ENCODE measurements around the gene ZCWPW1. TPM values are rescaled to one million over a fixed set of nuclear protein-coding genes. Genes with fewer than 3 reads are reported as not detected.
"Not testable (repeated sequence)": the region's sequence is repeated elsewhere in the genome, so short reads cannot be mapped to it uniquely, and the experiment has no call there.

ZCWPW1 gene
- polyA plus RNA-seq, 2 donors = 2.2 to 2.8 TPM

DNA sequence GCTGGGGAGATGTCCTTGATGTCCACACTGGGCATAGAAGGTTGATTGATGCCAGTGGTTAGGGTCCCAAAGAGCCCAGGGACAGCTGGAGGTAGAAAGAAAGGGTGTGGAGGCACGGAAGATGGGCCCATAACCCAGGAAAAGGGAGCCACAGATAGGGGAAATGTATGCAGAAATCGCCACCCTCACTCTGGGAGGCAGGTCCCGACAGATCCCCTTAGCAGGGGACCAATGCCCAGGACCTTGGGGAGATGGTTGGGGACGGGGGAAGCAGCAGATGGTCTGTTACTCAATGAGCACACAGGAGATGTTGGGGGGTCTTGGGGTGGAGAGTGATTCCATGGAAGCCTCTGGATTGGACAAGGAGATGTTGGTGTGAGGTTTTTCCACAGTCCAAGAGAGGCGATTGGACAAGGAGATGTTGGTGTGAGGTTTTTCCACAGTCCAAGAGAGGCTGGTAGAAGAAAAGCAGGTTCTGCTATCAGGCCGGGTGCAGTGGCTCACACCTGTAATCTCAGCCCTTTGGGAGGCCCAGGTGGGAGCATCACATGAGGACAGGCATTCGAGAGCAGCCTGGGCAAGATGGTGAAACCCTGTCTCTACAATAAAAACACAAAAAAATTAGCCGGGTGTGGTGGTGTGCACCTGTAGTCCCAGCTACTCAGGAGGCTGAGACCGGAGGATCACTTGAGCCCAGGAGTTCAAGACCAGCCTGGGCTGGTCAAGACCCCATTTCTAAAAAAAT is 14.8 kb upstream of the ZCWPW1 start:
- Histone ChIP-seq H3K36me3 (ENCODE audit: control insufficient read depth in 2 of 2, insufficient read depth in 2 of 2, low read length in 1 of 2) (no peaks in the 10 kb centered on the region), H3K4me3 (ENCODE audit: low read depth in 1 of 2, low read length in 2 of 2) (no peak overlapping the region), H3K4me1 (ENCODE audit: control insufficient read depth in 2 of 2, insufficient read depth in 2 of 2, low read length in 1 of 2) (no peaks in the 10 kb centered on the region), H3K27ac (ENCODE audit: low read depth in 2 of 2, low read length in 1 of 2) (no peak overlapping the region), H3K9me3 (ENCODE audit: control insufficient read depth in 2 of 2, insufficient read depth in 1 of 2, low read depth in 1 of 2, low read length in 1 of 2) (no peaks in the 10 kb centered on the region), H3K27me3 (ENCODE audit: control insufficient read depth in 1 of 2, insufficient read depth in 2 of 2, low read length in 2 of 2) (no peaks in the 10 kb centered on the region)
- WGBS, 2 donors = 89 to 93% methylated on average over 9 of the region's 9 CpGs

DNA sequence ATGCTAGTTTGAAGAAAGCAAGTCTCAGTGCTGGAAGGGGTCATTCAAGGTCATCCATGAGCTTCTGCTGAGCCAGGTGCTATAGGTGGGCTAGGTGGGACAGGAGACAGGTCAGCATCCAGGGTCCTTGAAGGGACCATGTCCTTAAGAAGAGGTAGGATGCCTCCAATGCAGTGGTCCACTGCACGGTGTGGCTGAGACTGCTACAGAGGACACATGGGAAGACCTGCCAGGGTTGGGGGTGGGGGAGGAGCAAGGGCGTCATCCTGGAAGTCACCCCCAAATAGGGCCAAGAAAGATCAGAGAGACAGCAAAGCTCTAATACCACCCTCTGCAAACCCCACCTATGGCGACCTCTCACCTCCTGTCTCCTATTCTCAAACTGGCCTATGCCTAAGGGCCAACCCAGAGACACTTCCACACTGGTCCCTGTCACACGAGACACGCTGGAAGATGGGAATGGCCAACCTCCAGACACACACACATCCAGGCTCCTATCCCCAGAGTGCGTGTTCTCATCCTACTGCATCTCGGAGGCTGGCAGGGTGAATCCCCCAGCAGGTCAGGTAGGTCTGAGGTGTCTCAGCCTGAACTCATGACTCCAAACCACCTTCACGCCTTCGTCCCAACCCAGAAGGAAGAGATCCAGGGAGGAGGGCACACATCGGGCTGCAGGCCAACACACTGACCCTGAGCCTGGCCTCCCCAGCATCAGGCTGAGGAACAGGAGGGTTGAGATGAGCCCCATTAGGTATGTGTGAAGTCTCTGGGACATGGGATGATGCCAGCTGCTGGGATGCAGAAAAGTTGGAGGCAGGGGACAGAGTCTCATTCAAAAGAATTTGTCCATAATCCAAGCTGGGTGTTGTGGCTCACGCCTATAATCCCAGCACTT is 13.4 kb upstream of the ZCWPW1 start:
- H3K4me3 ChIP-seq (ENCODE audit: low read depth in 1 of 2, low read length in 2 of 2) = no peak overlapping the region

DNA sequence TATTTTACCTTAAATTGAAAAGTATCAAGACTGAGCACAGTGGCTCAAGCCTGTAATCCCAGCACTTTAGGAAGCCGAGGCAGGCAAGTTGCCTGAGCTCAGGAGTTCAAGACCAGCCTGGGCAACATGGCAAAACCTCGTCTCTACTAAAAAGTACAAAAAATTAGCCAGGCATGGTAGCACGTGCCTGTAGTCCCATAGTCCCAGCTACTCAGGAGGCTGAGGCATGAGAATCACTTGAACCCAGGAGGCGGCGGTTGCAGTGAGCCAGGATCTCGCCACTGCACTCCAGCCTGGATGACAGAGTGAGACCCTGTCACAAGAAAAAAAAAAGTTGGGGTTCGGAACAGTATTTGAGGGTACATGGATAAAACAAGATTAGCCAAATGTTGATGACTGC is 10.7 kb upstream of the ZCWPW1 start:
- H3K4me1 ChIP-seq (ENCODE audit: control insufficient read depth in 2 of 2, insufficient read depth in 2 of 2, low read length in 1 of 2); H3K36me3 ChIP-seq (ENCODE audit: control insufficient read depth in 2 of 2, insufficient read depth in 2 of 2, low read length in 1 of 2); H3K4me3 ChIP-seq (ENCODE audit: low read depth in 1 of 2, low read length in 2 of 2); H3K9me3 ChIP-seq (ENCODE audit: control insufficient read depth in 2 of 2, insufficient read depth in 1 of 2, low read depth in 1 of 2, low read length in 1 of 2); H3K27me3 ChIP-seq (ENCODE audit: control insufficient read depth in 1 of 2, insufficient read depth in 2 of 2, low read length in 2 of 2); H3K27ac ChIP-seq (ENCODE audit: low read depth in 2 of 2, low read length in 1 of 2): not testable (repeated sequence)
- WGBS, 2 donors = 85 to 89% methylated on average over 7 of the region's 7 CpGs

More for the DNA sequence above, 13.4 kb upstream of the ZCWPW1 start:
- H3K36me3 ChIP-seq (ENCODE audit: control insufficient read depth in 2 of 2, insufficient read depth in 2 of 2, low read length in 1 of 2) = no peaks in the 10 kb centered on the region
- H3K27ac ChIP-seq (ENCODE audit: low read depth in 2 of 2, low read length in 1 of 2) = no peak overlapping the region
- H3K27me3 ChIP-seq (ENCODE audit: control insufficient read depth in 1 of 2, insufficient read depth in 2 of 2, low read length in 2 of 2) = no peaks in the 10 kb centered on the region
- 89 to 90% methylated on average over 11 of the region's 11 CpGs for whole genome bisulfite sequencing, 2 donors
- H3K4me1 ChIP-seq (ENCODE audit: control insufficient read depth in 2 of 2, insufficient read depth in 2 of 2, low read length in 1 of 2) = no peaks in the 10 kb centered on the region
- no peaks in the 10 kb centered on the region for H3K9me3 ChIP-seq (ENCODE audit: control insufficient read depth in 2 of 2, insufficient read depth in 1 of 2, low read depth in 1 of 2, low read length in 1 of 2)

DNA sequence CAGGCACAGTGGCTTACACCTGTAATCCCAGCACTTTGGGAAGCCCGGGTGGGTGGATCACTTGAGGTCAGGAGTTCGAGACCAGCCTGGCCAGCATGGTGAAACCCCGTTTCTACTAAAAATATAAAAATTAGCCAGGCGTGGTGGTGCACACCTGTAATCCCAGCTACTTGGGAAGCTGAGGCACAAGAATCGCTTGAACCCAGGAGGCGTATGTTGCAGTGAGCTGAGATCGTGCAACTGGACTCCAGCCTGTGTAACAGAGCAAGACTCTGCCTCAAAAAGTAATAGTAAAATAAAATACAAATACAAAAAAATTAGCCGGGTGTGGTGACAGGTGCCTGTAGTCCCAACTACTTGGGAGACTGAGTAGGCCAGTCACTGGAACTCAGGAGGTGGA is 10.2 kb upstream of the ZCWPW1 start:
- not testable (repeated sequence) for H3K27ac ChIP-seq (ENCODE audit: low read depth in 2 of 2, low read length in 1 of 2); H3K4me3 ChIP-seq (ENCODE audit: low read depth in 1 of 2, low read length in 2 of 2); H3K27me3 ChIP-seq (ENCODE audit: control insufficient read depth in 1 of 2, insufficient read depth in 2 of 2, low read length in 2 of 2); H3K9me3 ChIP-seq (ENCODE audit: control insufficient read depth in 2 of 2, insufficient read depth in 1 of 2, low read depth in 1 of 2, low read length in 1 of 2); H3K4me1 ChIP-seq (ENCODE audit: control insufficient read depth in 2 of 2, insufficient read depth in 2 of 2, low read length in 1 of 2); H3K36me3 ChIP-seq (ENCODE audit: control insufficient read depth in 2 of 2, insufficient read depth in 2 of 2, low read length in 1 of 2)
- 92 to 93% methylated on average over 8 of the region's 8 CpGs for WGBS, 2 donors

DNA sequence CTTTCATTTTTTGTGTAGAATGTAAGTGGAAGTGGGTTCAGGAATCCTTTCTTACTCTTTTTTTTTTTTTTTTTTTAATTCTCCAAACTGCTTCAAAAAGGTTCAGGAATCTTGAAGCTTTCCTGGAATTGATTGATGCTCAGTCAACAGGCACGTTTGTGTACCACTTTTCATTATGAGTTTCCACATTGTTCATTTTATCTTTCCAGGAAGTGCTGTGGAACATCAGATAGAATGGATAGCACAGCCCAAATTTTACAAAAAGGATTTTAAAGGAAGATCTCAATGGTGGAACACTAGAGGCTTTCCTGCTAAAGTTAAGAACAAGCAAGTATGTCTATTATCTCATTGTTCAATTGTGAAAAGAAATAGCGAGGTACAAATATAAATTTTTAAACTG is 9.7 kb upstream of the ZCWPW1 start:
- Histone ChIP-seq H3K9me3 (ENCODE audit: control insufficient read depth in 2 of 2, insufficient read depth in 1 of 2, low read depth in 1 of 2, low read length in 1 of 2) (no peaks in the 10 kb centered on the region), H3K27ac (ENCODE audit: low read depth in 2 of 2, low read length in 1 of 2) (no peak overlapping the region), H3K27me3 (ENCODE audit: control insufficient read depth in 1 of 2, insufficient read depth in 2 of 2, low read length in 2 of 2) (no peaks in the 10 kb centered on the region), H3K4me1 (ENCODE audit: control insufficient read depth in 2 of 2, insufficient read depth in 2 of 2, low read length in 1 of 2) (peaks cover under 1 to 5% of the 10 kb centered on the region in 2 donors), H3K36me3 (ENCODE audit: control insufficient read depth in 2 of 2, insufficient read depth in 2 of 2, low read length in 1 of 2) (peaks cover 5 to 9% of the 10 kb centered on the region in 2 donors), H3K4me3 (ENCODE audit: low read depth in 1 of 2, low read length in 2 of 2) (no peak overlapping the region)
- 53 to 57% methylated on average over 2 of the region's 2 CpGs for WGBS, 2 donors

DNA sequence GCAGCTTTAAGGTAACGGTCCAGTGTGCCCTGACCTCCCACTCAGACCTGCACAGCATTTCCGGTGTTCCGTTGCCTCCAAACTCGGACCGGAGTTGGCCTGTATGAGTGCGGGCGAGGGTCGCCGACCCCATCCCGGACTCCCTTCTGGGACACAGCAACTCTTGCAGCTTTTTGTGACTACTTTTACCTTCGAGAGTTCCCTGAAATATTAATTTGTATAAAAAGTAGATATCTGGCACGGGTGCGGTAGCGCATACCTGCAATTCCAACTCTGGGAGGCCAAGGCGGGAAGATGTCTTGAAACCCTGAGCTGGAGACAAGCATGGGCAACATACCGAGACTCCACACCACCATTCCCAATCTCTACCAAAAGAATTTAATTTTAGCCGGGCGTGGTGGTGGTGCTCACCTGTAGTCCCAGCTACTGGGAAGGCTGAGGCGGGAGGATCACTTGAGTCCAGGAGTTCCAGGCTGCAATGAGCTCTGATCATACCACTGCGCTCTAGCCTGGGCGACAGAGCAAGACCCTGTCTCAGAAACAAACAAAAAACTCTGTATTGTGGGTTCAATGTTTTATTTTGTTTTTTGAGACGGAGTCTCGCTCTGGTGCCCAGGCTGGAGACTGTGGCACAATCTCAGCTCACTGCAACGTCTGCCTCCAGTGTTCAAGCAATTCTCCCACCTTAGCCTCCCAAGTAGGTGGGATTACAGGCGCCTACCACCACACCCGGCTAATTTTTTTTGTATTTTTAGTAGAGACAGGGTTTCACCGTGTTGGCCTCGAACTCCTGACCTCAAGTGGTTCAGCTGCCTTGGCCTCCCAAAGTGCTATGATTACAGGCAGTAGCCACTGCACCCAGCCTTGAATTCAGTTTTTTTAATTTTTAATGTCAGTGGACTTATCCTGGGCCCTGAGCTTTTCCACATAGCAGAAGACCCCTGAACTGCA is 8.9 kb upstream of the ZCWPW1 start:
- no peaks in the 10 kb centered on the region for H3K9me3 ChIP-seq (ENCODE audit: control insufficient read depth in 2 of 2, insufficient read depth in 1 of 2, low read depth in 1 of 2, low read length in 1 of 2)
- peak overlapping the region in 1 of 2 donors; percentile 36 for H3K27ac ChIP-seq (ENCODE audit: low read depth in 2 of 2, low read length in 1 of 2)
- no peak overlapping the region for H3K4me3 ChIP-seq (ENCODE audit: low read depth in 1 of 2, low read length in 2 of 2)
- H3K36me3 ChIP-seq (ENCODE audit: control insufficient read depth in 2 of 2, insufficient read depth in 2 of 2, low read length in 1 of 2) = peaks cover 5 to 14% of the 10 kb centered on the region in 2 donors
- WGBS, 2 donors = 90 to 92% methylated on average over 28 of the region's 28 CpGs
- H3K27me3 ChIP-seq (ENCODE audit: control insufficient read depth in 1 of 2, insufficient read depth in 2 of 2, low read length in 2 of 2) = no peaks in the 10 kb centered on the region
- peaks cover 3 to 8% of the 10 kb centered on the region in 2 donors for H3K4me1 ChIP-seq (ENCODE audit: control insufficient read depth in 2 of 2, insufficient read depth in 2 of 2, low read length in 1 of 2)

DNA sequence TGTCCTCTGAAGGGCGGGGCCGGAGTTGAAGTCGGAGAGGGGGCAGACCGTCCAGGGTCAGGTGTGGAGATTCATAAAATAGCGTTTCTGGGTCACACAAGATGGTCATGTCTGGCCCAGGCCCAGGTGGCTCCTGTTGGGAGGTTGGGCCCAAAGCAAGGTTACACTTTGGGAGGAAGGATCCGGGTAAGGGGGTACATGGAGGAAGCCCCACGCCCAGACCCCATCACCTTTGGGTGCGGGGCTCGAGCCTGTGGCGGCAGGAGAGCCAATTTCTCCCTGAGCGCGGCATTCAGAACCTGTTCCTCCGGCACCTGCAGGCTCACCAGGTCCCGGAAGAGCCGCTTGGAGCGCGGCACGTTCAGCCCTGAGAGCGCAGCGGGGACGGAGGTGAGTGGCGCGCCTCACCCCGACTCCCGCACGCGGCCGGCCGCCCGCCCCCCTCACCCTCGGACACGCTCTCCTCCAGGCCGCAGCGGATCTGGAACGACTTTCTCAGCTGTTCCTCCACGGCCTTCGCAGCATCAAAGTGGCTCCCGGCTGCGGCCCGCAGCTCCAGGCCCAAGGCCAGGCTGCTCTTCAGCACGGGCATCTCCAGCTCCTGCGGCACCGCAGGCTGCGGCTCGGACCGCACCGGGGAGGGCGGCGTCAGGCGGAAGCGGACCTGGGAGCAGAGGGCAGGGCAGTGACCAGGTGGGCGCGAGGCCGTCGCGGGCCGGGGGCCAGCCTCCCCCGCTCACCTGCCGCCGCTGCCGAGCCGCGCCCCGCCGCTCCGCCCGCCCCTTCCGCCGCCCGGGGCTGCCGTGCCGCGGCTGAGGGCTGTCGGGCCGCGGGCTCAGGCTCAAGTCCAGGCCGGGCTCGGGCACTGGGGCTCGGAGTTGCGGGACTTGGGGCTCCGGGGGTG is 7.2 kb upstream of the ZCWPW1 start:
- H3K27me3 ChIP-seq (ENCODE audit: control insufficient read depth in 1 of 2, insufficient read depth in 2 of 2, low read length in 2 of 2) = no peaks in the 10 kb centered on the region
- WGBS, 2 donors = 1% methylated on average over 64 to 81 of the region's 81 CpGs
- H3K4me3 ChIP-seq (ENCODE audit: low read depth in 1 of 2, low read length in 2 of 2) = peak overlapping the region; percentile 93 to 98
- peaks cover 5 to 14% of the 10 kb centered on the region in 2 donors for H3K36me3 ChIP-seq (ENCODE audit: control insufficient read depth in 2 of 2, insufficient read depth in 2 of 2, low read length in 1 of 2)
- peak overlapping the region; percentile 97 to 99 for H3K27ac ChIP-seq (ENCODE audit: low read depth in 2 of 2, low read length in 1 of 2)
- no peaks in the 10 kb centered on the region for H3K9me3 ChIP-seq (ENCODE audit: control insufficient read depth in 2 of 2, insufficient read depth in 1 of 2, low read depth in 1 of 2, low read length in 1 of 2)
- peaks cover 11 to 18% of the 10 kb centered on the region in 2 donors for H3K4me1 ChIP-seq (ENCODE audit: control insufficient read depth in 2 of 2, insufficient read depth in 2 of 2, low read length in 1 of 2)

DNA sequence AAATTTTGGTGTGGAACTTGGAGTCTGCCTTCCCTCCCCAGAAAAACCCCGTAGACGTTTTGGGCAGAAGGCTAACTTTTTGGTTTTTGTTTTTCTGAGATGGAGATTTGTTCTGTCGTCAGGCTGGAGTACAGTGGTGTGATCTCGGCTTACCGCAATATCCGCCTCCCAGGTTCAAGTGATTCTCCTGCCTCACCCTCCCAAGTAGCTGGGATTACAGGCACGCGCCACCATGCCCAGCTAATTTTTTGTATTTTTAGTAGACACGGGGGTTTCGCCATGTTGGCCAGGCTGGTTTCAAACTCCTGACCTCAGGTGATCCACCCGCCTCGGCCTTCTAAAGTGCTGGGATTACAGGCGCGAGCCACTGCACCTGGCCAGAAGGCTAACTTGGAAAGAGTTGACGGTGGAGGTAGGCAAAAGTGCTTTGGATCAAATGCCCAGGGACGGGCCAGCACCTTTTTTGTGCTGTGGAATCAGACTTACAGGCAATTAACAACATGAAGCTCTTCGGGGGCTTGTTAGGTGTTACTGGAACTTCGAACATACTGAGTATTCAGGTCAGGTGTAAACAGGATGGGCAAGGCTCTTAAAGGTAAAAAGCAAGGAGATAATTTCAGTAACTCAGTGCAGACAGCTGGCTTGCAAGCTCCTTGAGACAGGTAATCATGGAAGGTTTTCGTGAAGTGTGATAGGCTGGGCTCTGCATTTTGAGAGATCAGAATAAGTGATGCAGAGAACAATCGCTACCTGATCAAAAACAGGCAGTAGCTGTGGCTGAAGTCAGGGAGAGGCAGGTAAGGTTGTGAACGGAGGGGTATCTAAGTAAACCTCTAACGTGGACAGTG is 6.0 kb upstream of the ZCWPW1 start:
- H3K4me1 ChIP-seq (ENCODE audit: control insufficient read depth in 2 of 2, insufficient read depth in 2 of 2, low read length in 1 of 2) = peaks cover 11 to 20% of the 10 kb centered on the region in 2 donors
- H3K27me3 ChIP-seq (ENCODE audit: control insufficient read depth in 1 of 2, insufficient read depth in 2 of 2, low read length in 2 of 2) = no peaks in the 10 kb centered on the region
- H3K4me3 ChIP-seq (ENCODE audit: low read depth in 1 of 2, low read length in 2 of 2) = peak overlapping the region in 1 of 2 donors; percentile 98
- 75% methylated on average over 22 of the region's 22 CpGs for WGBS, 2 donors
- peak overlapping the region; percentile 47 to 97 for H3K27ac ChIP-seq (ENCODE audit: low read depth in 2 of 2, low read length in 1 of 2)
- peaks cover 5 to 14% of the 10 kb centered on the region in 2 donors for H3K36me3 ChIP-seq (ENCODE audit: control insufficient read depth in 2 of 2, insufficient read depth in 2 of 2, low read length in 1 of 2)
- no peaks in the 10 kb centered on the region for H3K9me3 ChIP-seq (ENCODE audit: control insufficient read depth in 2 of 2, insufficient read depth in 1 of 2, low read depth in 1 of 2, low read length in 1 of 2)
